ENCODE data around the gene GPAM. TPM values are rescaled to one million over a fixed set of nuclear protein-coding genes. Genes with fewer than 3 reads are reported as not detected.

The GPAM gene
- total and polyA plus RNA-seq, 10 of the 15 experiments (the other 5 are each of a cell fraction or from before 2014, with no cell fraction given), result 3.3 to 9.4 (median 7.4) TPM

- TF ChIP-seq E2F8 (IDR thresholded peaks at IDR 0.05; ENCODE audit: low read depth, partially characterized antibody), result no peak
Observed at GRCh38 chr10:112161757-112162518, 21.6 kb downstream of the GPAM start (continued).

- SMC1A ChIA-PET (ENCODE audit: uncharacterized antibody, unreplicated experiment), result interaction anchor here (1.1 to 1.6 kb wide), 3 partner anchors 10 to 23 kb away, joined by 3 read pairs; no protein-coding TSS in a partner anchor
- in situ Hi-C loops (cut with MboI), result no loop called here
Observed at GRCh38 chr10:112160834-112161233, 22.7 kb downstream of the GPAM start.

More at GRCh38 chr10:112160834-112161233, 22.7 kb downstream of the GPAM start:
- POLR2A ChIA-PET, result no interaction called here
- Histone ChIP-seq H3K4me2 (ENCODE audit: control insufficient read depth, insufficient read depth) (no peak overlapping the region), H3K79me2 (ENCODE audit: control insufficient read depth, insufficient read depth, low read length) (no peaks in the 10 kb centered on the region), H4K20me1 (ENCODE audit: control insufficient read depth, insufficient read depth) (no peaks in the 10 kb centered on the region), H3K36me3 (ENCODE audit: control insufficient read depth in 2 of 2, insufficient read depth in 2 of 2, low read length in 1 of 2) (peaks cover 5 to 21% of the 10 kb centered on the region in 2 experiments; a peak in 3 of 4 replicates), H3K4me3 (no peak overlapping the region), H3K27me3 (replicated peaks in 1 of 2; ENCODE audit: control insufficient read depth in 2 of 2, insufficient read depth in 2 of 2, low read length in 1 of 2) (no peaks in the 10 kb centered on the region), H2AFZ (ENCODE audit: control insufficient read depth, low read depth, low read length) (no peak overlapping the region), H3K9me3 (replicated peaks; ENCODE audit: control insufficient read depth, insufficient read depth, low read length) (no peaks in the 10 kb centered on the region), H3K9ac (ENCODE audit: control insufficient read depth, insufficient read depth, low read length) (no peak overlapping the region), H3K4me1 (ENCODE audit: control insufficient read depth, insufficient read depth, low read length) (no peaks in the 10 kb centered on the region), H3K27ac (ENCODE audit: control insufficient read depth, insufficient read depth) (no peak overlapping the region)
- WGBS (ENCODE audit: insufficient coverage, insufficient replicate concordance, low lambda C conversion rate, missing lambda C conversion rate), result 100% methylated on average over 3 of the region's 3 CpGs
- CTCF ChIA-PET, result interaction anchor here (1.2 to 2.6 kb wide), 2 partner anchors 8 to 24 kb away, joined by 3 to 13 read pairs; no protein-coding TSS in a partner anchor
- TF ChIP-seq ZNF592 (IDR thresholded peaks at IDR 0.05) (no peak), CBFB (IDR thresholded peaks at IDR 0.05; ENCODE audit: low read depth) (no peak), ZNF24 (IDR thresholded peaks at IDR 0.05) (no peak), ZNF687 (IDR thresholded peaks at IDR 0.05) (no peak)
- intact Hi-C loops (cut with micrococcal nuclease; ENCODE audit: unreplicated experiment), result loop anchor here (10.0 kb wide), 1 partner anchor 274 kb away; no protein-coding TSS in a partner anchor
- RAD21 ChIA-PET (ENCODE audit: unreplicated experiment), result no interaction called here
- FAIRE-seq, result no peak
- no peak for ATAC-seq
- BruUV-seq (replicated peaks), result no TSS peak
- DNase-seq (ENCODE audit: low read depth, low spot score), result no peak
